SK-N-SH treated with all-trans-retinoic acid at 6 μM for 48 hours (cell line): ENCODE data around the gene S100A11.

Experiments used
- BACH2 ChIP-seq: fragments of 250-450 bp; sonication (Bioruptor Pico); IDR thresholded peaks from 2 replicates; pipeline ENCODE4 v1.9.0; 2021; ENCODE audit warnings: mild to moderate bottlenecking, borderline replicate concordance
- CREB5 ChIP-seq: fragments of 250-450 bp; sonication (Bioruptor Pico); IDR thresholded peaks from 2 replicates; pipeline ENCODE4 v1.5.1; 2020; ENCODE audit warnings: low read depth, mild to moderate bottlenecking, moderate library complexity
- ESRRG ChIP-seq: fragments of 250-450 bp; sonication (Bioruptor Pico); IDR thresholded peaks from 2 replicates; pipeline ENCODE4 v1.6.1; 2021; ENCODE audit warnings: mild to moderate bottlenecking
- PATZ1 ChIP-seq: fragments of 250-450 bp; sonication (Bioruptor Pico); IDR thresholded peaks from 2 replicates; pipeline ENCODE4 v1.8.0; 2020; ENCODE audit warnings: mild to moderate bottlenecking, moderate library complexity, borderline replicate concordance
- SNAI2 ChIP-seq: fragments of 250-450 bp; sonication (Bioruptor Pico); IDR thresholded peaks from 2 replicates; pipeline ENCODE4 v1.5.0; 2020; ENCODE audit warnings: mild to moderate bottlenecking, moderate library complexity
- ZC3H10 ChIP-seq: fragments of 250-450 bp; sonication (Bioruptor Pico); IDR thresholded peaks from 2 replicates; pipeline ENCODE4 v1.5.1; 2021; ENCODE audit warnings: mild to moderate bottlenecking, moderate library complexity
- ZFP3 ChIP-seq: fragments of 250-450 bp; sonication (Bioruptor Pico); IDR thresholded peaks from 2 replicates; pipeline ENCODE4 v1.5.0; 2020; ENCODE audit warnings: mild to moderate bottlenecking, moderate library complexity
- ZFP30 ChIP-seq: fragments of 450-650 bp; formaldehyde crosslinking; IDR thresholded peaks from 2 replicates; pipeline ENCODE4 v1.5.0; 2022; ENCODE audit warnings: mild to moderate bottlenecking, moderate library complexity
- ZNF565 ChIP-seq: fragments of 450-650 bp; formaldehyde crosslinking; conservative IDR thresholded peaks from 2 replicates; pipeline ENCODE4 v1.5.0; 2020; ENCODE audit warnings: low read depth, mild to moderate bottlenecking, moderate library complexity
- ZNF70 ChIP-seq: fragments of 450-650 bp; formaldehyde crosslinking; IDR thresholded peaks from 2 replicates; pipeline ENCODE4 v1.5.0; 2020; ENCODE audit warnings: mild to moderate bottlenecking, moderate library complexity

GRCh38 chr1:151994956-151995355 lies 41.8 kb downstream of the S100A11 start:
- TF ChIP-seq ZFP3 (CRISPR knock-in tag) (no peak), ZC3H10 (no peak; the same call in 1 of the 2 replicates), ZNF70 (no peak), ZFP30 (CRISPR knock-in tag) (no peak), ESRRG (CRISPR knock-in tag) (no peak), CREB5 (CRISPR knock-in tag) (no peak), PATZ1 (no peak), SNAI2 (no peak), BACH2 (CRISPR knock-in tag) (no peak), ZNF565 (CRISPR knock-in tag) (no peak)
